Glutamatergic neuron (in vitro differentiated cells): ENCODE measurements around the gene APBB1. TPM values are rescaled to one million over a fixed set of nuclear protein-coding genes. Genes with fewer than 3 reads are reported as not detected.

Experiments
- DNase-seq: peaks from one replicate; pipeline ENCODE4 v3.0.0; 2022
- H3K27ac Mint-ChIP-seq: one replicate; pipeline ENCODE4 v1.8.0; 2020; ENCODE audit warnings: mild to moderate bottlenecking, mixed read lengths, inconsistent platforms; ENCODE audit not compliant: unreplicated experiment
- H3K27me3 Mint-ChIP-seq: one replicate; pipeline ENCODE4 v1.8.0; 2020; ENCODE audit warnings: mild to moderate bottlenecking, moderate library complexity, mixed read lengths, inconsistent platforms; ENCODE audit not compliant: unreplicated experiment
- H3K36me3 Mint-ChIP-seq: one replicate; pipeline ENCODE4 v1.8.0; 2020; ENCODE audit warnings: mild to moderate bottlenecking, mixed read lengths, inconsistent platforms; ENCODE audit not compliant: unreplicated experiment
- H3K4me1 Mint-ChIP-seq: one replicate; pipeline ENCODE4 v1.8.0; 2020; ENCODE audit warnings: mild to moderate bottlenecking, low read depth, mixed read lengths, inconsistent platforms; ENCODE audit not compliant: unreplicated experiment
- H3K4me3 Mint-ChIP-seq: one replicate; pipeline ENCODE4 v1.8.0; 2020; ENCODE audit warnings: mild to moderate bottlenecking, mixed read lengths, inconsistent platforms; ENCODE audit not compliant: unreplicated experiment
- H3K9me3 Mint-ChIP-seq: one replicate; pipeline ENCODE4 v1.8.0; 2020; ENCODE audit warnings: mild to moderate bottlenecking, moderate library complexity, mixed read lengths, inconsistent platforms; ENCODE audit not compliant: unreplicated experiment
- total RNA-seq: library from RNA; stranded (reverse); fragmentation: NEBNext Ultra II Directional; extraction: Animal tissue kit (Norgen Biotek cat#: 25700); gene quantifications from one replicate; pipeline ENCODE4 v1.2.1, GENCODE V29; 2021; ENCODE audit not compliant: unreplicated experiment
- TF ChIP-seq, protein P1 (sequence below): fragments of 200-600 bp; sonication (generic); IDR thresholded peaks from one replicate; pipeline ENCODE4 v1.5.0; 2021; ENCODE audit not compliant: partially characterized antibody, unreplicated experiment

The APBB1 gene
- total RNA-seq, 1 donor from 2014 or later: 142 TPM

DNA sequence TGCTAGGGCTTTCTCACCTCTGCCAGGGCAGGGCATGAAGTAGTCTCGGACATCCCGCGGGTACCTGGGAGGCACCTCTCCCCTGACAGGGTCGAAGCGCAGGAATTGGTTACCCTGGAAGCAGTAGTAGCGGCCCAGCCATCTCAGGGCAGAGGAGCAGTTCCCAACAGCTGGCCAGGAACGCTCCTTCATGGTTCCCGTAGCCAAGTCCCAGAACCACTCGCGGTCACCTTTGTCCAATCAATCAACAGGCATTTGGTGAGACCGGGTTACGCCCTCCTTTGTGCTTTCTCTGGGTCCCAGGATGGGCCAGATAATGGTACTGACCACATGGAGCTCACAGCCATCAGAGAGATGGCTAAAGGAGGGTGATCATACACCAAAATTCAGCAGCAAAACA is 18.5 kb upstream of the APBB1 start:
- TF ChIP-seq, protein P1, sequence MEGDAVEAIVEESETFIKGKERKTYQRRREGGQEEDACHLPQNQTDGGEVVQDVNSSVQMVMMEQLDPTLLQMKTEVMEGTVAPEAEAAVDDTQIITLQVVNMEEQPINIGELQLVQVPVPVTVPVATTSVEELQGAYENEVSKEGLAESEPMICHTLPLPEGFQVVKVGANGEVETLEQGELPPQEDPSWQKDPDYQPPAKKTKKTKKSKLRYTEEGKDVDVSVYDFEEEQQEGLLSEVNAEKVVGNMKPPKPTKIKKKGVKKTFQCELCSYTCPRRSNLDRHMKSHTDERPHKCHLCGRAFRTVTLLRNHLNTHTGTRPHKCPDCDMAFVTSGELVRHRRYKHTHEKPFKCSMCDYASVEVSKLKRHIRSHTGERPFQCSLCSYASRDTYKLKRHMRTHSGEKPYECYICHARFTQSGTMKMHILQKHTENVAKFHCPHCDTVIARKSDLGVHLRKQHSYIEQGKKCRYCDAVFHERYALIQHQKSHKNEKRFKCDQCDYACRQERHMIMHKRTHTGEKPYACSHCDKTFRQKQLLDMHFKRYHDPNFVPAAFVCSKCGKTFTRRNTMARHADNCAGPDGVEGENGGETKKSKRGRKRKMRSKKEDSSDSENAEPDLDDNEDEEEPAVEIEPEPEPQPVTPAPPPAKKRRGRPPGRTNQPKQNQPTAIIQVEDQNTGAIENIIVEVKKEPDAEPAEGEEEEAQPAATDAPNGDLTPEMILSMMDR: no peak
- H3K9me3 Mint-ChIP-seq: peaks cover 5% of the 10 kb centered on the region
- no peak for DNase-seq
- H3K4me1 Mint-ChIP-seq: no peaks in the 10 kb centered on the region
- H3K36me3 Mint-ChIP-seq: peaks cover 4% of the 10 kb centered on the region
- H3K4me3 Mint-ChIP-seq: no peak overlapping the region
- peaks cover 2% of the 10 kb centered on the region for H3K27me3 Mint-ChIP-seq
- no peak overlapping the region for H3K27ac Mint-ChIP-seq

- DNase-seq: no peak
- Mint-ChIP-seq H3K4me3 (no peak overlapping the region), H3K4me1 (no peaks in the 10 kb centered on the region), H3K27ac (no peak overlapping the region), H3K9me3 (peaks cover 5% of the 10 kb centered on the region), H3K27me3 (peaks cover 4% of the 10 kb centered on the region), H3K36me3 (peaks cover 4% of the 10 kb centered on the region)
- TF ChIP-seq, protein P1: no peak
Measured at GRCh38 chr11:6433998-6434660, 15.2 kb upstream of the APBB1 start.

DNA sequence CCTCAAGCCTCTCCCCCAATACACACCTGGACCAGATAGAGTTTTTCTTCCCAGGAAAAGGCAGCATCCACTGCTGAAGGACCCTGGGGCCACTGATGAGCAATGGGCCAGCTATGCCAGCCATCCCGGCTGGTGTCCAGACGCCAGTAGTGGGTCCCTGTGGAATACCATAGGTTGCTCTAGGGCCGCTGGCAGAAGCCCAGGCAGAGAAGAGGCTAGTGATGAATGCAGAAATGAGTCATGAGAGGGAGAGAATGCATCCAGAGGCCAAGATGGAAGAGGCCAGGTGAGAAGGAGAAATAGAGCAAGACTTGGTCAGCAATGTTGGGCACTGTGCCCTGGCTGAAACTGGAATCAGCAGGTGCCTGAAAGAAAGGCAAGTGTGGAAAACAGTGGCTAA is 13.0 kb upstream of the APBB1 start:
- peaks cover 5% of the 10 kb centered on the region for H3K9me3 Mint-ChIP-seq
- H3K4me1 Mint-ChIP-seq: no peaks in the 10 kb centered on the region
- H3K4me3 Mint-ChIP-seq: no peak overlapping the region
- H3K36me3 Mint-ChIP-seq: peaks cover 4% of the 10 kb centered on the region
- H3K27ac Mint-ChIP-seq: no peak overlapping the region
- H3K27me3 Mint-ChIP-seq: peaks cover 4% of the 10 kb centered on the region
- no peak for DNase-seq
- TF ChIP-seq, protein P1: no peak

- DNase-seq: no peak
- H3K4me1 Mint-ChIP-seq: no peaks in the 10 kb centered on the region
- no peak overlapping the region for H3K4me3 Mint-ChIP-seq
- no peaks in the 10 kb centered on the region for H3K36me3 Mint-ChIP-seq
- peaks cover 2% of the 10 kb centered on the region for H3K27me3 Mint-ChIP-seq
- H3K27ac Mint-ChIP-seq: no peak overlapping the region
- no peaks in the 10 kb centered on the region for H3K9me3 Mint-ChIP-seq
- TF ChIP-seq, protein P1: no peak
Measured at GRCh38 chr11:6427516-6427915, 8.6 kb upstream of the APBB1 start.

GRCh38 chr11:6420677-6421076 is 1.8 kb upstream of the APBB1 start:
- DNase-seq: no peak
- TF ChIP-seq, protein P1: no peak
- no peaks in the 10 kb centered on the region for H3K9me3 Mint-ChIP-seq
- H3K4me3 Mint-ChIP-seq: no peak overlapping the region
- H3K36me3 Mint-ChIP-seq: no peaks in the 10 kb centered on the region
- peaks cover 4% of the 10 kb centered on the region for H3K27me3 Mint-ChIP-seq
- H3K27ac Mint-ChIP-seq: no peak overlapping the region
- peaks cover 3% of the 10 kb centered on the region for H3K4me1 Mint-ChIP-seq
